ENCODE measurements around the gene HMG20B. TPM values are rescaled to one million over a fixed set of nuclear protein-coding genes. Genes with fewer than 3 reads are reported as not detected.
"Not testable (repeated sequence)": the region's sequence is repeated elsewhere in the genome, so short reads cannot be mapped to it uniquely, and the experiment has no call there.

The HMG20B gene
- total RNA-seq, 1 donor from 2014 or later, result 99.7 TPM

GRCh38 chr19:3584036-3584802 lies 11.5 kb downstream of the HMG20B start:
- DNase-seq (ENCODE audit: low read depth, low spot score), result not testable (repeated sequence)

GRCh38 chr19:3585301-3586126 lies 12.8 kb downstream of the HMG20B start, which contains the start of gene GIPC3:
Gene GIPC3 (plus strand): TSS chr19:3585478. CDS start chr19:3585598, 120 bp downstream.
- no peak for DNase-seq (ENCODE audit: low read depth, low spot score)

DNA sequence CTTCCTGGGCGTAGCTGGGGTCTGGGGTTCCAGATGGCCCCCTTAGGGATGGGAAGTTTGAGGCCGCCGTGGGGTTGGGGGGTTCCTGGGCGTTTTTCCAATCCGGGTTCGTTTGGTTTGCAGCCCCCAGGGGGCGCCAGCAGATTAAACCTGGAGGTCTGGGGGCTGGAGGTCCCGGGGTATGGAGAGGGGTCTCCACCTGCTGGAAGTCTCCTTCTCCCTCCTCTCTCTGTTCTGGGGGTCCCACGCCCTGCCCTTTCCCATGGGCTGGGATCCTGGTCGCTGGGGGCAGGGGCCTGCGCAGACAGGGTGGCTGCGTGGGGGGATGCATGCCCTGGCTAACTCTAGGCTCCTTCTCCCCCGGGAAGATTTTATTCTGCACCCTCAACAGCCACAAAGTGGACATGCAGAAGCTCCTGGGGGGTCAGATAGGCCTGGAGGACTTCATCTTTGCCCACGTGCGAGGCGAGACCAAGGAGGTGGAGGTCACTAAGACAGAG lies 13.4 kb downstream of the HMG20B start:
- no peak for DNase-seq (ENCODE audit: low read depth, low spot score)

DNA sequence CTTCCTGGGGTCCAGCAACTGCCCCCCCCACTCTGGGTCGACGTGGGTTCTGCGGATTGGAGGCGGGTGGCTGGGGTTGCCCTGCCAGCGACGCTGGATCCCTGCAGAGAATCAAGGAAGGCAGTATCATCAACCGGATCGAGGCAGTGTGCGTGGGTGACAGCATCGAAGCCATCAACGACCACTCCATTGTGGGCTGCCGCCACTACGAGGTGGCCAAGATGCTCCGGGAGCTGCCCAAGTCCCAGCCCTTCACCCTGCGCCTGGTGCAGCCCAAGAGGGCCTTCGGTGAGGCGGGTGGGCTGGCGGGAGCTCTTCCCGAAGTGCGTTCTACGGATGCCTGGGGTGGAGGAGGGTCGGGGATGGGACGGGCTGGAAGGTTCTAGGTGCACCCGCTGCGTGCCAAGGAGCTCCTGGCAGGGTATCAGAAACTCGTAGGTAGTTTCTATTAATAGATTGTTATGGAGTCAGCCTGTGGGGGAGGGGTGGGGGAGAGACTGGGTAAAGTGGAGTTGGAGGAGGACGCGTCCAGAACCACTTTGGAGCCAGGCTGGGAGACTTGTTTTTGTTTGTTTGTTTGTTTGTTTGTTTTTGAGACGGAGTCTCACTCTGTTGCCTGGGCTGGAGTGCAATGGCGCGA lies 14.1 kb downstream of the HMG20B start:
- DNase-seq (ENCODE audit: low read depth, low spot score), result no peak

- no peak for DNase-seq (ENCODE audit: low read depth, low spot score)
Measured at GRCh38 chr19:3589439-3589838, 16.7 kb downstream of the HMG20B start.

- DNase-seq (ENCODE audit: low read depth, low spot score), result no peak
Measured at GRCh38 chr19:3589949-3590348, 17.2 kb downstream of the HMG20B start.

- DNase-seq (ENCODE audit: low read depth, low spot score), result no peak
Measured at GRCh38 chr19:3590991-3591659, 18.4 kb downstream of the HMG20B start.

GRCh38 chr19:3591876-3592613 lies 19.3 kb downstream of the HMG20B start:
- no peak for DNase-seq (ENCODE audit: low read depth, low spot score)

GRCh38 chr19:3593156-3593555 lies 20.4 kb downstream of the HMG20B start:
- DNase-seq (ENCODE audit: low read depth, low spot score), result no peak

DNA sequence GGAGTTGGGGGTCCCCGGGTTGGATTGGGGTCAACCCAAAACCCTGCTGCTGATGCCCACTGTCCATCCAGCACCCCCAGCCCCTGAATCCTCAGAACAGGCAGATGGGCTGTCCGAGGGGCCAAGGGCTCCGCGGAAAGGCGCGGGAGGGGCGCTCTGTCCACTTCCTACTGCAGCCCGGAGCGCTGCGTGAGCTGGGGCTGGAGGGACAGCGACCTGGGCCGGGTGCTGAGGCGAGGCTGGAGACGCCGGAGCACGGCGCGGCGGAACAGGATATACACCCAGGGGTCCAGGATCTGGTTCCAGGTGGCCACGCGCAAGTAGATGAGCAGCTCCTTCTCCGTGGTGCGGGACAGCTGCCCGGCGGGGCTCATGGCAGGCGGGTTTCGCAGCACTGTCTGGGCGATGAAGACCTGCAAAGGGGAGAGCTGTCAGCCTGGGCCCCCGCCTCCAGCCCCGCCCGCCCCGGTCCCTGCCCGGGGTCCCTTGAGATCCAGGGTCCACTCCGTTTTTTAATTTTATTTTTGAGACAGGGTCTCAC lies 22.8 kb downstream of the HMG20B start:
- DNase-seq (ENCODE audit: low read depth, low spot score), result no peak

GRCh38 chr19:3599776-3600187 lies 27.0 kb downstream of the HMG20B start:
- DNase-seq (ENCODE audit: low read depth, low spot score), result no peak

GRCh38 chr19:3601021-3601420 lies 28.3 kb downstream of the HMG20B start:
- DNase-seq (ENCODE audit: low read depth, low spot score), result no peak

DNA sequence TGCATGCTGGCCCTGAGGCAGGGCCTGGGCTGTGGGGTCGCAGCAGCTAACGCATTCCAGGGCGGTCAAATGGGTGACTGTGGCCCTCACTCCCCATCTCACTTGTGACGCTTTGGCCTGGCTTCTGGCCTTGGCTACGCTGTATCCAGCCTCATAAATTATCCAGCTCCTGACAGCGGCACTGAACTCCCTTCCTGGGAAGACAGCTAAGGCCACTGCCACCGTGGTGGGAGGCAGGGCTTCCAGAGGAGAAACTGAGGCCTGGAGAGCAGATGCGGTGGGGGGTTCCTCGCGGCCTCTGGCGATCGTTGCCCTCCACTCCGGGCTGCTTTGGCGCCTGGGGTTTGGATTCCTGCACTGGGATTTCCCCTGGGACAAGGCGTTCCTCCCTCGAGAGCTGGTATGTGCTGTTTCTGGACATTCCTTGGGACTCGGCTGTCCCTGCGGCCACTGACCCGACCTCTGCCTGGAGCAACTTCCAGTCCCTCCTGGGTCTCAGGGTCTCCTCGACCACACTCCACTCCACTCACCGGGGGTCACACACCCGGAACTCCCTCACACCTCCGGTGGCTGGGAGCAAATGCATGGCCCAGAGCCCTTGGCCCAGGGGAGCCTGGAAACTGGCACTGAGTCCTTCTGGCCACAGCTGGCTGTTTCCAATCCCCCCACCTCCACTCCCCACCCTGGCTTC lies 30.5 kb downstream of the HMG20B start:
- no peak for DNase-seq (ENCODE audit: low read depth, low spot score)

DNA sequence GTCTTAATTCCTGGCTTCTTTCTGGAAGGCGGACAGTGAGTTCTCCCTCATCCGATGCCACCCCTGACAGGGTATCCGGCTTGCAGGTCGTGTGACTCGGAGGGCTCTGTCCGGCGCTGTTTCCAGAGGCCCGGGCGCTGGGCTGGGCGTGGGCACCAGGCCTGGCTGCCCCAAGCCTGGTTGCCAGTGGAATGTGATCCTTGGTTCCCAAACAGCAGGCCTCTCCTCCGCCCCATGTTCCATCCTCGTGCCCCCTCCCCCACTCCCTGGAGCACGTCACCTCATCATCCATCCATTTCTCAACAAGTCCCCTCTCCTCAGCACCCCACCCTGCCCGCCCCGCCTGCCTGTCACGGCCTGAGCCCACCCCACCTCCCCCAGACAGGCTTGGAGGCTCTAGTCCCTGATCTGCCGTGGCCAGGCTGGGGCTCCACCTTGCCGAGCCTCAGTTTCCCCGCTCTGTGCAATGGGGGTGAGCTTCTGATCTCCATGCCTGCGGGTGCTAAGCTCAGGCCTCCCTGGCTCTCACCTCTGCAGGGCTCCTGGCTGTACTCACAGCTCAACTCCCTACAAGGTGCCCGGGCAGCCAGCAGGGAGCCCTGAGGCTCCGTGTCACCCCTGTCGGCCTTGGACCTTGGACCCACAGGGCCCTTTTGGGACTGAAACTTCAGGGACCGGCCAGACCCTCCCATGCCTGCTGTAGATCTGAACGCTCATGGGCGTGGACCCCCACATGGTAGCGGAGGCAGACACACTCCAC lies 31.7 kb downstream of the HMG20B start:
- no peak for DNase-seq (ENCODE audit: low read depth, low spot score)

DNA sequence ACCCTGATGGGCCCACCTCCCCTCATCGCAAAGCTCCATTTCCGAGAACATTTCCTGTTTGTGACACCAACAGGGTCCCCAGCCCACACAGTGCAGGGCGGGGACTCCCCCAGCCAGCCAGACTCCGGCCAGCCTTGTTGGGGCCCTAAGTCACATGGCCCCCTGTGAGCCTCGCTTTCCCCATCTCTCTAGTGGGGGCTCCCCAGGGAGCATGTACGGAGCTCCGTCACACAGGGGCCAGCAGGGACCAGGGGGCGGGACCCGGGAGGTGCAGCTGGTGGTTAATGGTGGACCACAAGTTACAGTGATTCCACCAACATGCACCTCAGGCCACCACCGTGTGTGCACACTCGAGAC lies 32.2 kb downstream of the HMG20B start:
- DNase-seq (ENCODE audit: low read depth, low spot score), result no peak

- DNase-seq (ENCODE audit: low read depth, low spot score), result no peak
Measured at GRCh38 chr19:3605361-3605760, 32.6 kb downstream of the HMG20B start.

DNA sequence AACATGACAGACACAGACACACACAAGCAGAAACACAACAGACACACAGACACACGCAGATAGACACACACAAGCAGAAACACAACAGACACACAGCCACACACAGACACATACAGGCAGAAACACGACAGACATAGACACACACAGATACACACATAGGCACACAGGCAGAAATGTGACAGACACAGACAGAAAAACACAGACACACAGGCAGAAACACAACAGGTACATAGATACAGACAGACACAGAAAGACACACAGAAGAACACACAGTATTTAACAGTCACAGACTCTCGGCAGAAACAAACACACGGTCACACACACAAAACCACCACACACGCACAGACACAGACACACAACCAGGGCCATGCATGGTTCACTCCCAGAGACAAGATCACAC lies 33.0 kb downstream of the HMG20B start:
- no peak for DNase-seq (ENCODE audit: low read depth, low spot score)

DNA sequence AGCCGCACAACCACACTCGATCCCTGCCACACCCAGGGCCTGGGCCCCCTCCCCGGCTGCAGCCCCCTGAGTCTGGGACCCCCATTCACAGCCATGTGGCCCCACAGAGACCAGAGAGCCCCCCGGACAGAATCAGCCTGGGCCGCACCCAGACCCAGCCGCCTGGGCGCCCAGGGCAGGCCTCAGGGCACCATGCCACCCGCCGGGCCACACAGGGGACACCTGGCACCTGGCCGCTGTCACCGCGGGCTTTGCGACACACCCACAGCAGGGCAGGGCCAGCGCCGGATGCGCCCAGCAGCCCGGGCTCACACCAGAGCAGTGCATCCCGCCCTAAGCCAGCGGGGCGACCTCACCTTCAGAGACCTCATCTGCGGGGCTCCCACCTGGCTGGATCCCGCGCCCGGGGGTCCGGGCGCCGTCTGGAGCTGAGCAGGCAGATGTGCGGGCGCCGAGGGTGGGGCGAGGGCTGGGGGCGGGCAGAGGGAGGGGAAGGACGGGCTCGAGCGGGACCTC lies 33.5 kb downstream of the HMG20B start:
- no peak for DNase-seq (ENCODE audit: low read depth, low spot score)
